Activated T-cell treated with anti-CD3 and anti-CD28 coated beads, Interleukin-2, amount 50 U/mL, for 1 hour (primary cell): ENCODE measurements around the gene ALPK1.

Source experiments
- DNase-seq: peaks from one replicate; pipeline ENCODE4 v3.0.0-alpha.2; 2020

The ALPK1 gene

GRCh38 chr4:112328734-112329130 lies 31.6 kb downstream of the ALPK1 start:
- DNase-seq, result no peak

GRCh38 chr4:112329672-112330375 lies 32.7 kb downstream of the ALPK1 start:
- no peak for DNase-seq

GRCh38 chr4:112330921-112331320 lies 33.8 kb downstream of the ALPK1 start:
- no peak for DNase-seq

GRCh38 chr4:112332398-112332797 lies 35.2 kb downstream of the ALPK1 start:
- DNase-seq, result no peak

- DNase-seq, result no peak
Observed at GRCh38 chr4:112340023-112340422, 42.9 kb downstream of the ALPK1 start.

- DNase-seq, result no peak
Observed at GRCh38 chr4:112341033-112341432, 43.9 kb downstream of the ALPK1 start.

GRCh38 chr4:112343330-112344080 lies 46.3 kb downstream of the ALPK1 start:
- DNase-seq, result no peak

- no peak for DNase-seq
Observed at GRCh38 chr4:112348488-112349158, 51.5 kb downstream of the ALPK1 start.

GRCh38 chr4:112352736-112353135 lies 55.6 kb downstream of the ALPK1 start:
- no peak for DNase-seq

GRCh38 chr4:112355662-112356061 lies 58.5 kb downstream of the ALPK1 start:
- no peak for DNase-seq

GRCh38 chr4:112357453-112357852 lies 60.3 kb downstream of the ALPK1 start:
- DNase-seq, result no peak

- no peak for DNase-seq
Observed at GRCh38 chr4:112357897-112358296, 60.7 kb downstream of the ALPK1 start.

- no peak for DNase-seq
Observed at GRCh38 chr4:112358415-112358814, 61.2 kb downstream of the ALPK1 start.

GRCh38 chr4:112358952-112359749 lies 62.0 kb downstream of the ALPK1 start:
- no peak for DNase-seq

- DNase-seq, result no peak
Observed at GRCh38 chr4:112361181-112361791, 64.1 kb downstream of the ALPK1 start.

GRCh38 chr4:112370466-112370865 lies 73.3 kb downstream of the ALPK1 start:
- DNase-seq, result no peak

GRCh38 chr4:112371361-112371760 lies 74.2 kb downstream of the ALPK1 start:
- DNase-seq, result no peak

GRCh38 chr4:112374850-112375249 lies 77.7 kb downstream of the ALPK1 start:
- DNase-seq, result no peak

- no peak for DNase-seq
Observed at GRCh38 chr4:112377171-112377570, 80.0 kb downstream of the ALPK1 start.

- no peak for DNase-seq
Observed at GRCh38 chr4:112377594-112378242, 80.5 kb downstream of the ALPK1 start.

GRCh38 chr4:112378243-112378620 lies 81.1 kb downstream of the ALPK1 start:
- no peak for DNase-seq

GRCh38 chr4:112378858-112379257 lies 81.7 kb downstream of the ALPK1 start:
- no peak for DNase-seq
